ENCODE results near the gene TSC1.

The TSC1 gene

DNA sequence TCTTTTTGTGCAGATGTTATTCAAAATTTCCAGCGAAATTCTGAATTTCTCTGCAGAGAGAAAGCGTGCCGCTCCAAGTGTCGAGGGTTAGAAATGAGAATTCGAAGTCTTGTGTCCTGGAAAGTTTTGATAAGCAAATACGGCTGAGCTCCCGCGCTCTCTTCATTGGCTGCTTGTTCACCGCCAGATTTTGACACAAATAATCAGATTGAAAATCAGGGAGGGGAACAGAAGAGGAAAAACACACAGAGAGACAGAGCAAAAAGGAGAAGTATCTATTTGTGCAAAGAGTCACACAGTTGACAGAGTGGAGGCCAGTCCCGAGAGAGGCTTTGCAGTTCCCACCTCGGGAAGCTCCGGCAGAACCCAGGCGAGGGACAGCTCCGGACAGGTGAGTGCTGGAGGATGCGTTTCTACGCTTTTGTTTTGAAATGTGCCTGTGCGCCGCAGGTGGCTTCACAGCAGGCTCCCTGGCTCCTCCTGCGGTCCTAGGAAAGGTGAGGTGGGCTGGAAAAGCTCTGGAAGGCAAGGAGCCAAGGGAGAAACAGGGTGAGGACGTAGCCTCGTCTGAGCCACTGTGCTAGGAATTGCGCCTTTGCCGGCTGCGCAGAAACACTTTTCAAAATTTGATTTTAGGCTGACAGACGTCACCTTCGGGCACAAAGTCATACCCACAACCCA, 34.2 kb upstream of the TSC1 start, which contains the start of gene GFI1B:
GFI1B (plus strand) TSS at position 244 of the 681 bp plus-strand sequence. CDS start 7,985 bp downstream, outside the sequence.
- Histone ChIP-seq H3K79me2 (ENCODE audit: insufficient read depth, low read length) (no peaks in the 10 kb centered on the region), H3K36me3 (ENCODE audit: insufficient read depth, low read length) (no peaks in the 10 kb centered on the region), H3K9ac (ENCODE audit: low read depth, low read length) (no peak within 1 kb of the TSS), H4K20me1 (ENCODE audit: insufficient read depth, low read length) (no peaks in the 10 kb centered on the region), H3K27ac (ENCODE audit: low read length) (no peak within 1 kb of the TSS), H3K4me2 (ENCODE audit: insufficient read depth, low read length) (no peak within 1 kb of the TSS), H3K4me3 (ENCODE audit: low read depth in 1 of 2, low read length in 2 of 2) (no peak within 1 kb of the TSS), H3K27me3 (ENCODE audit: insufficient read depth, low read length, poor library complexity) (peaks cover 3% of the 10 kb centered on the region), H3K4me1 (ENCODE audit: insufficient read depth, low read length) (no peaks in the 10 kb centered on the region), H2AFZ (ENCODE audit: low read depth, low read length) (no peak within 1 kb of the TSS), H3K9me3 (ENCODE audit: insufficient read depth, low read length, severe bottlenecking) (no peaks in the 10 kb centered on the region)
- ATAC-seq (ENCODE audit: insufficient read depth, low read depth) (no peak), DNase-seq (no peak)
- TF ChIP-seq, protein P1, sequence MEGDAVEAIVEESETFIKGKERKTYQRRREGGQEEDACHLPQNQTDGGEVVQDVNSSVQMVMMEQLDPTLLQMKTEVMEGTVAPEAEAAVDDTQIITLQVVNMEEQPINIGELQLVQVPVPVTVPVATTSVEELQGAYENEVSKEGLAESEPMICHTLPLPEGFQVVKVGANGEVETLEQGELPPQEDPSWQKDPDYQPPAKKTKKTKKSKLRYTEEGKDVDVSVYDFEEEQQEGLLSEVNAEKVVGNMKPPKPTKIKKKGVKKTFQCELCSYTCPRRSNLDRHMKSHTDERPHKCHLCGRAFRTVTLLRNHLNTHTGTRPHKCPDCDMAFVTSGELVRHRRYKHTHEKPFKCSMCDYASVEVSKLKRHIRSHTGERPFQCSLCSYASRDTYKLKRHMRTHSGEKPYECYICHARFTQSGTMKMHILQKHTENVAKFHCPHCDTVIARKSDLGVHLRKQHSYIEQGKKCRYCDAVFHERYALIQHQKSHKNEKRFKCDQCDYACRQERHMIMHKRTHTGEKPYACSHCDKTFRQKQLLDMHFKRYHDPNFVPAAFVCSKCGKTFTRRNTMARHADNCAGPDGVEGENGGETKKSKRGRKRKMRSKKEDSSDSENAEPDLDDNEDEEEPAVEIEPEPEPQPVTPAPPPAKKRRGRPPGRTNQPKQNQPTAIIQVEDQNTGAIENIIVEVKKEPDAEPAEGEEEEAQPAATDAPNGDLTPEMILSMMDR (IDR thresholded peaks at IDR 0.05; ENCODE audit: borderline replicate concordance, extremely low read depth, low read length, poor library complexity, severe bottlenecking), result no peak
- TF ChIP-seq EZH2 (IDR thresholded peaks at IDR 0.05; ENCODE audit: borderline replicate concordance, low read depth, low read length, severe bottlenecking), result no peak

DNA sequence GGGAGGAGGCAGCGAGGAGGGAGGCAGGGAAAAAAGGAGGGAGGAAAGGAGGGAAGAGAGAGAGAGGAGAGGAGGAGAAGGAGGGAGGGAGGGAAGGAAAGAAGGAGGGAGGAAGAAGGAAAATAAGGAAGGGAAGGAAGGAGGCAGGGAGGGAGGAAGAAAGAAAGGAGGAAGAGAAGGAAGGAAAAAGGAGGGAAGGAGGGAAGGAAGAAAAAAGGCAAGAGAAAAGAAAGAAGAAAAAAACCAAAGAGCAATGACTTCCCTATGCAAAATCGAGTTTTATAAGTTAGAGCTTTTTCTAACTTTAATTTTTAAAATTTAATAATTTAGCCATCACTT, 33.7 kb upstream of the TSC1 start:
- H3K4me2 ChIP-seq (ENCODE audit: insufficient read depth, low read length), result no peak overlapping the region

DNA sequence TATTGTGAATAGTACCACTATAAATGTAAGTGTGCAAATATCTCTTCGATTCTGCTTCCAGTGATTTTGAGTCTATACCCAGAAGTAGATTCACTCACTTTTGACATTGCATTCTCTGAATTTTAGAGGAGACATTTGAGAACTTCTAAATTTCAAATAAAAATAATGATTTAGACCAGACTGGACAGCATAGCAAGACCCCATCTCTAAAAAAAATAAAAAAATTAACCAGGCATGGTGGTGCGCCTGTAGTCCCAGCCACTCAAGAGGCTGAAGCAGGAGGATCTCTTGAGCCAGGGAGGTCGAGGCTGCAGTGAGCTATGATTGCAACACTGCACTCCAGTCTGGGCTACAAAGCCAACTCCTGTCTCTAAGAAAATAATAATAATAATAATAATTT, 32.2 kb upstream of the TSC1 start:
- TF ChIP-seq EZH2 (IDR thresholded peaks at IDR 0.05; ENCODE audit: borderline replicate concordance, low read depth, low read length, severe bottlenecking), result no peak
- Histone ChIP-seq H3K4me2 (ENCODE audit: insufficient read depth, low read length) (no peak overlapping the region), H3K9ac (ENCODE audit: low read depth, low read length) (no peak overlapping the region), H3K27ac (ENCODE audit: low read length) (no peak overlapping the region), H3K4me3 (ENCODE audit: low read depth in 1 of 2, low read length in 2 of 2) (no peak overlapping the region), H3K4me1 (ENCODE audit: insufficient read depth, low read length) (no peaks in the 10 kb centered on the region), H3K27me3 (ENCODE audit: insufficient read depth, low read length, poor library complexity) (no peaks in the 10 kb centered on the region), H4K20me1 (ENCODE audit: insufficient read depth, low read length) (no peaks in the 10 kb centered on the region), H3K79me2 (ENCODE audit: insufficient read depth, low read length) (no peaks in the 10 kb centered on the region), H3K9me3 (ENCODE audit: insufficient read depth, low read length, severe bottlenecking) (no peaks in the 10 kb centered on the region), H3K36me3 (ENCODE audit: insufficient read depth, low read length) (no peaks in the 10 kb centered on the region), H2AFZ (ENCODE audit: low read depth, low read length) (no peak overlapping the region)
- DNase-seq (no peak), ATAC-seq (ENCODE audit: insufficient read depth, low read depth) (no peak)

More for the DNA sequence above, 33.7 kb upstream of the TSC1 start:
- Histone ChIP-seq H3K4me1 (ENCODE audit: insufficient read depth, low read length) (no peaks in the 10 kb centered on the region), H3K9me3 (ENCODE audit: insufficient read depth, low read length, severe bottlenecking) (no peaks in the 10 kb centered on the region), H3K27ac (ENCODE audit: low read length) (no peak overlapping the region), H3K36me3 (ENCODE audit: insufficient read depth, low read length) (no peaks in the 10 kb centered on the region), H3K27me3 (ENCODE audit: insufficient read depth, low read length, poor library complexity) (no peaks in the 10 kb centered on the region), H3K4me3 (ENCODE audit: low read depth in 1 of 2, low read length in 2 of 2) (no peak overlapping the region), H4K20me1 (ENCODE audit: insufficient read depth, low read length) (no peaks in the 10 kb centered on the region), H3K79me2 (ENCODE audit: insufficient read depth, low read length) (no peaks in the 10 kb centered on the region), H2AFZ (ENCODE audit: low read depth, low read length) (no peak overlapping the region), H3K9ac (ENCODE audit: low read depth, low read length) (no peak overlapping the region)
- DNase-seq, result no peak
- ATAC-seq (ENCODE audit: insufficient read depth, low read depth), result no peak
- TF ChIP-seq, protein P1 (IDR thresholded peaks at IDR 0.05; ENCODE audit: borderline replicate concordance, extremely low read depth, low read length, poor library complexity, severe bottlenecking), result no peak
- TF ChIP-seq EZH2 (IDR thresholded peaks at IDR 0.05; ENCODE audit: borderline replicate concordance, low read depth, low read length, severe bottlenecking), result no peak

DNA sequence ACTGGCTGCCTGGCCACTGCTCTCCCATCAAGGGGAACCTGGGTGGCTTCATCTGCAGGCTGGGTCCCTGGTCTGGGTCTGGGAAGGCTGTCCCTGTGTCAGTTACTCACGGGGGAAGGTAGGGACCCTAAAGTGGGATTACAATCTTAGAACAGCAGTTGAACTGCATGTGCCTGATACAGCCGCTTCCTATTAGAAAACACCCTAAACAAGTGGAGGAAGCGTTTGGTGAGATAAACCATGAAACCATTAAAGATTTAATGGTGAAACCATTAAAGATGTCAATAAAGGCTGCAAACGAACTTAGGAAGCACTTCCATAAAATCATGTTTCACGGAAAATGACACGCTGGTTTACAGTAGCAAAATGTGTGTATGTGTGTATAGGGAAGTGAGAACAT, 31.5 kb upstream of the TSC1 start:
- no peaks in the 10 kb centered on the region for H3K27me3 ChIP-seq (ENCODE audit: insufficient read depth, low read length, poor library complexity)
- H3K4me3 ChIP-seq (ENCODE audit: low read depth in 1 of 2, low read length in 2 of 2), result no peak overlapping the region
- no peak overlapping the region for H2AFZ ChIP-seq (ENCODE audit: low read depth, low read length)

More for the DNA sequence above, 31.5 kb upstream of the TSC1 start:
- Histone ChIP-seq H3K27ac (ENCODE audit: low read length) (no peak overlapping the region), H3K4me2 (ENCODE audit: insufficient read depth, low read length) (no peak overlapping the region), H3K4me1 (ENCODE audit: insufficient read depth, low read length) (no peaks in the 10 kb centered on the region), H3K36me3 (ENCODE audit: insufficient read depth, low read length) (no peaks in the 10 kb centered on the region), H3K9me3 (ENCODE audit: insufficient read depth, low read length, severe bottlenecking) (no peaks in the 10 kb centered on the region), H4K20me1 (ENCODE audit: insufficient read depth, low read length) (no peaks in the 10 kb centered on the region), H3K9ac (ENCODE audit: low read depth, low read length) (no peak overlapping the region), H3K79me2 (ENCODE audit: insufficient read depth, low read length) (no peaks in the 10 kb centered on the region)
- TF ChIP-seq, protein P1 (IDR thresholded peaks at IDR 0.05; ENCODE audit: borderline replicate concordance, extremely low read depth, low read length, poor library complexity, severe bottlenecking), result no peak
- TF ChIP-seq EZH2 (IDR thresholded peaks at IDR 0.05; ENCODE audit: borderline replicate concordance, low read depth, low read length, severe bottlenecking), result no peak
- no peak for DNase-seq
- ATAC-seq (ENCODE audit: insufficient read depth, low read depth), result no peak

All from DND-41 (cell line).